NOMO-1 treated with dmso at 0.1 percent for 144 hours (cell line): ENCODE measurements around the gene DESI1.
"Not testable (repeated sequence)": the region's sequence is repeated elsewhere in the genome, so short reads cannot be mapped to it uniquely, and the experiment has no call there.

Experiments
- DNase-seq: peaks from one replicate; lab custom pipeline; 2025; ENCODE audit not compliant: unreplicated experiment; lab: John Stamatoyannopoulos, UW

The DESI1 gene

DNA sequence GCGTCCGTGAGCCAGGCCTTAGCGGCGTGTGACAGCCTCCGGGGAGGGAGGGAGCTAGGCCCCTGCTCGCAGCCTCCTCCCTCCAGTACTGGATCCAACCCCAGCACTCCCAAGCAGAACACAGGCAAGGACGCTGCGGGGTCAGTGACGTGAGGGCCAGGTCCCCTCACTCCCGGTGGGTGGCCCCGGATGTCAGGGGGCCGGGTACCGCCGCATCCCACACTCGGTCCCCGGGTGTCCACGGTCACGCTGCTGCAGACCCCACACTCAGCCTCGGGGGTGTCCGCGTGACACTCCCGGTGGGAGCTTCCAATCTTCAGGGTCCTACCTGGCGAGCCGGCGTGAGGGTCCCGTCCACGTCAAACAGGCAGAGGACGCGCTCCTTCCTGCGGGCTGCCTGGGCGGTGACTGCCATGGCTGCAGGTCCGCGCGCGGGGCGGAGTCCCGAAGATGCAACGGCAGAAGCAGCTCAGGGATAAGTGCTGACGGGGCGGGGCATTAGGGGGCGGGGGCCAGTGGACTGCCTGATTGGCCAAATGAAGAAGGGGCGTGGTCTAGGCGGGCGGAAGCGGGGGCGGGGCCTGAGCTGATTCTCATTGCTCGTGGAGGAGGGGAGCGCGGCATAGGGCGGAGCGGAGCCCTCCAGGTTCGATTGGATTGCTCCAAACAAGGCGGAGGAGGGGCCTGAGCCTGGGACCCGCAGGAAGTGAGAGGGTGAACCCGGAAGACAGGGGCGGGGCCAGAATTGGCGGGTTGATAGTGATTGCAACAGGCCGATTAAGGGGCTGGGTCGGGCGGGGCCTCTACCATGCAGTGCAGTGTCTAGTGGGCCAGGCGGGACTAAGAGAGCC lies 31.2 kb downstream of the DESI1 start, which contains the start of gene PMM1:
Gene PMM1 (minus strand): TSS at position 450 of the 851 bp plus-strand sequence. CDS start 35 bp downstream, at position 415.
- DNase-seq = peak; percentile 97

DNA sequence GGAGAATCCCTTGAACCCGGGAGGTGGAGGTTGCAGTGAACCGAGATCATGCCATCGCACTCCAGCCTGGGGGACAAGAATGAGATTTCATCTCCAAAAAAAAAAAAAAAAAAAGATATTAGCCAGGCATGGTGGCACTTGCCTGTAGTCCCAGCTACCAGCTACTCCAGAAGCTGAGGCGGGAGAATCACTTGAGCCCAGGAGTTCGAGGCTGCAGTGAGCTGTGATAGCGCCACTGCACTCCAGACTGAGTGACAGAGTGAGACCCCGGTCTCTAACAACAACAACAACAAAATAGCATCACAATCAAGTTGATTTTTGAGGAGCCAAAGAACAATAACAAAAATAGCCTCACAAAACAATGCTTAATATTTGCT lies 33.5 kb downstream of the DESI1 start:
- no peak for DNase-seq

DNA sequence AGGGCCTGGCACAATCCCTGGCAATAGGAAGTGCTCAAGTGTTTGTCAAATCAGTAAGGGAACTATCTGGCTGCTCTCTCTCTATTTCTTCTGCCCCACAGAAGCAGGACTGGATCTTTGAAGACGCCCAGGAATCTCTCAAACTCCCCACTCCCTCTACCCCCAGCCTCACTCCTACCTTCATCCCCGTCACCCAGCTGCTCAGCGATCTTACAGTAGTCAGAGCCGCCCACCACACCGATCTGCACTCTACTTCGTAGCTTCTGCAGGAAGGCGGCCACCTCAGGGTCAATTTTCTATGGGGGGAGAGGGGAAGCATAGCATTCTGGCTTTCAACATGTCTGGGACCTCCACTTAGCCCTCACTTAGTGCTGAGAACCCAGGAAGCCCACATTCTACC lies 34.9 kb downstream of the DESI1 start:
- DNase-seq = no peak

DNA sequence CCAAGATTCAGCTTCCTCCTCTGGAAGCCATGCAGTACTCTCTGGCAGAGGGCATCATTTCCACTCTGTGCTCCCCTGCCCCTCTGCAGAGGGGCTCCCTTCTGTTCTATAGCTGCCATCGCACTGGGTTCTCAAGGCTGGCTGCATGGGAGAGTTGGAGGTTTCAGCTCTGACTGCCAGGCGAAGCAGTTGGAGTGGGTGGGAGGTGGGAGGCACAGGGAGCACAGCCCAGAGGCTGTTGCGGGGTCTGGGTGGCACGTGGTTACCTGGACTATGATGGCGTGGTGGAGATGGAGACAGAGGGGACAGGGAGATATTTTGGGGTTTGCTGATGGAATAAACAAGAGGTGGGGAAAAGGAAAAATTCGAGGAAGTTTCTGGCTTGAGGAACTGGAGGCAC lies 36.0 kb downstream of the DESI1 start:
- no peak for DNase-seq

DNA sequence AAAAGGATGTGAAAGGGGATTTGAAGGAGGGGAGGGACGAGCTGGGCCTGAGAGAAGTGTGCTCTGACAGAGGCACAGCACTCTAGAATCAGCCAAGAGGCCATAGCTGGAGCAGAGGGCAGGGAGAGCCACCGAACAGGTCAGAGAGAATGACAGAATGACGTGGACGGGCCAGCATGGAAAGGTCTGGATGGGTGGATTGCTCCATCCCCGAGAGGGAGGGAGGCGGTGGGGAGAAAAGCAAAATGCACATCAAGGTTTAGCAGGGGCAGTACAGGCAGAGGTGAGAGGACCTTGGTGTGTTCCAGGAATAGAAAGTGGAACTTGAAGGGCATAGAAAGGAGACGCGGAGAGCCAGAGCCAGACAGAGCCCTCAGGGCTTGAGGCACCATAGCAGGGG lies 38.1 kb downstream of the DESI1 start:
- no peak for DNase-seq

DNA sequence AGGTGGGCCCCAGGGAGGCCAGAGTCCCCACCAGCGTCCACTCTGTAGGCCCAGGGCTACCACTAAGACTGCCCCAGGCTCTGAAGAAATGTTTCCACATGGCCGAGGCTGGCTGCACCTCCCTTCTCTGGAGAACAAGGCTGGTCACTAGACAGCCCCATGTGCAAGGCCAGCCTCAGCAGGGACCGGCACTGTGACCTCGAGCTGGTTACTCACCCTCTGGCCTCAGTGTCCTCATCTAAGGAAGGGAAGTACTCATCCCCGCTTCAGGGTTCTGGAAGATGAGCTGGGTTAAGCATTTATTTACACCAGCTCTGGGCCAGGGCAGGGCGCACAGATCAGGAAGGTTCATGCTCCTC lies 40.9 kb downstream of the DESI1 start:
- DNase-seq = no peak

DNA sequence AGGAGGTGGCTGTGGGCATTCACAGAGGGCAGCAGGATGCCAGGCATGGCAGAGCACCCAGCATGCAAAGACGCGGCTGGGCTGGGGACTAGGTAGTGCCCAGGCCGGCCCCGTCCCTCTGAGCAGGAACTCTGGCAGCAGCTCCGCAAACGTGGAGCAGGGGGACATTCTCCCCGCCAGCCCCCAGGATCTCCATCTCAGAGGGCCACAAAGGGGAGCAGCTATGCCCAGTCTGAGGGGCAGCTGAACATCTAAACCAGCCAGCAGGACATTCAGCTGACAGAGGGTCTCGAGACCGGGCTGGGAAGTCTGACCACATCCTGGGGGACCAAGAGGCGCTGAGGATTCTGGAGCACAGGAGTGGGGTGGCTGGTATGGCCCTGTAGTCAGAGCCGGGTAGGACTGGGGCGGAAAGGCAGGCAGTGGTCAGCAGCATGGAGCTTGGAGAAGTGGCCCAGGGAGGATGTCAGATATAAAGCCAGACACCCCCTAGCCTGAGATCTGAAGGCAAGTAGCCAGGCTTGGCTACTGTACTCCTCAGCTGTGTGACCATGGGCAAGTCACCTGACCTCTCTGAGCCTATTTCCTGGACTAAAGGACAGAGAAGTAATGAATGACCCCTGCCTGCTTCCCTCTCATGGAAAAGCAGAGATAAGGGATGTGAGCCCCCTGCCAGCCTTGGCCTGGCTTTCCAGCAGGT lies 41.4 kb downstream of the DESI1 start:
- DNase-seq = no peak

DNA sequence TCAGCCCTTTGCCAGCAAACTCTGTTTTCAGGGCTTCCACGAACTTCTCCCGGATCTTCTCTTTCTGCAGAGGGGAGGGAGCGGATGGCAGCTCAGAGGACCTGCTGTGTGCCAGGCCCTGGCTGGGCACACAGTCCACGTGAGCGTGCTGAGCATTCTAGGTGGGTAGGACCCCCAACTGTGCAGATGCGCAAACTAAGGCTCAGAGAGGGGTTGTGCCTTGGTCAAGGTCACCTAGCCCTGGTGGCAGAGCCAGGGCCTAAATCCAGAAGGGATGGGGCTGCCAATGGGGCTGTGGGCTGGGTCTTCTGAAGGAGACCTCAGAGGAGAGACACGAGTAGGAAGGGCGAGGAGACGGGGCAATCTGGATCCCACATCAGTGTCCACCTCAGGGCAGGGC lies 42.0 kb downstream of the DESI1 start:
- no peak for DNase-seq

DNA sequence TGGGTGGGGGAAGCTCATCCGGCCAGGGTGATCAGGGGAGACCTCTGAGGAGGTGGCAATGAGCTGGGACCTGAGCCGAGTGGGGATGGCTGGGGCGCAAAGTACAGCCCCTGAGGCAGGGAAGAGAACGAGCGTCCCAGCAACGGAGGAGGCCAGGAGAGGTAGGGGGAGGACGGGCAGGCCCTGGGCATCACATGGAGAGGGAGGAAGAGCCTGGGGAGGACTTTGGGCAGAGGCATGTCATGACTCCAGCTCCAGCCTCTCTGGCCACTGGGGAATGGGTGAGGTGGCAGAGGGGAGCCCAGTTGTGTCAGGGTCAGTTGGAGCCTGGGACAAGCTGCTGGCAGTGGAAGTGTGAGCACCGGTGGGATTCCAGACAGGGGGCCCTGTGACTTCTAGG lies 42.7 kb downstream of the DESI1 start:
- no peak for DNase-seq

DNA sequence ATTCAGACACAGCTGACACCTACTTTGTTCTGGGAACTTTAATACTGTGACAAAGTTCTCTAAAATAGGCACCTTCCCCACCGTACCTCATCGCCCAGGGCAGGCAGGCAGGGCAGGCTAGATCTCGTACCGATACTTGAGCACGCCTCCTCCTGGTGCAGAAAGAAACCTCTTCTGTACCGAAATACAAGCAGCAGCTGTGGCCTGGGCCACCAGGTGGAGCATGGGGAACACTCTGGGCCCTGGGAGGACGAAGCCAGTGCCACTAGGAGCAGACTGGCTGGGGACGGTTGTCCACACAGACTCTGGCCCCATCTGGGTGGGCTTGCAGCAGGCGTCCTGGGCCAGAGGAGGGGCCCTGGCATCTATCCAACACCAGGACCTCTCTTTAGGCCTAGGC lies 44.0 kb downstream of the DESI1 start:
- DNase-seq = no peak

DNA sequence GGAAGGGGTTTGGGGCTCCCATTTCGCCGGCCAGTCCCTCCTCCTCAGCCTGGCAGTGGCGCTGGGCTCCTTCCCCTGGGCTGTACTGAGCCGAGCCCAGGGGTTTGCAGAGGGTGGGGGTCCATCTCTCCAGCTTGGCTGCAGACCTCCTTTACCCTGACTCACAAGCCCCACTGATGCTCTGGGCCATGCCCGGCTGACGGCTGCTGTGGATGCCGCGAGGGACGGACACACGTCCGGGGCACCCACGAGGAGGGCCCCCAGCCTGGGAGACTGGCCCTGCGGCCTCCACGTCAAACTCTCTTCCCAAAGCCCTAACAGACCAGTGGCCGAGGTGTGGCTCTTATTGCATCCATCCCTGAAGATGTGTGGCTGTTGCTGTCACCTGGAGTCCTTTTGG lies 45.3 kb downstream of the DESI1 start:
- DNase-seq = no peak

DNA sequence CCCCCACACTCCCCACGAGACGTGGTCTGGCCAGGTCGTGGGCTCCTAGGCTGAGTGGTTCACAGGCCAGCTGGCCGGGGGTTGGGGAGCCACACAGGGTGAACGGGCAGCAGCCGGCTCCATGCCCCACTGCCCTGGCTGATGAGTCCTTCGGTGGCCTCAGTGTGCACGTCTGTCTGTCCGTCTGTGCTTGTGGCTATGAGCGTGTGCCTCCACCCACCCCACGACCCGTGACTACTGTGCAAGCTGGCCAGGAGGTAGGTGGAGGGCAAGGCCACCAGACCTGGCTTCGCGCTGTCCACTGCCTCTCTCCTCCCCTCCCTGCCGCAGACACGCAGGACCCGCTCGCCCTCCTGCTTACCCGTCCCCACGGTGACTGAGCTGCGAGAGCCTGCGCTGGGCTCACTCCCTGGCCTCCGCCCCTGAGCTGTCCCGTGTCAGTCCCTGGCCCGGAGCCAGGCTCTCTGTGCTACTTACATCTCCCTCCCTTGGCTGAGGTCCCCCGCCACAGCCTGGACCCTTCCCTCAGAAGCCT lies 45.9 kb downstream of the DESI1 start:
- DNase-seq = no peak

DNA sequence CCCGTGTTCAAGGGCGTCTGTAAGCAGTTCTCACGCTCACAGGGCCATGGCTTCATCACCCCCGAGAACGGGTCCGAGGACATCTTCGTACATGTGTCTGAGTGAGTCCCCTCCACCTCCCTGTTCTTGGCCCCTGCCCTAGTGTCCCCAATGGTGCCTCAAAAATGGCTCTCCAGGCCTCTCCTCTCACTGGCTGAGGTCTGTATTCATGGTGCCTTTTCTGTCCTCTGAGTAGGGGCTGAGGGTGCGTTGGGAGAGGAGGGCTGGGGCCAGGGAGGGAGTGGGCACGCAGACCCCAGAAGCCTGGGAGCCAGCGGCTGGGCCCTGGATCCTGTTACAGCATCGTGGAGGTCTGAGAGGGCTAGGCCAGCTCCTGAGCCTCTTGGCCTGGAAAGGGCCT lies 47.2 kb downstream of the DESI1 start:
- DNase-seq = no peak

DNA sequence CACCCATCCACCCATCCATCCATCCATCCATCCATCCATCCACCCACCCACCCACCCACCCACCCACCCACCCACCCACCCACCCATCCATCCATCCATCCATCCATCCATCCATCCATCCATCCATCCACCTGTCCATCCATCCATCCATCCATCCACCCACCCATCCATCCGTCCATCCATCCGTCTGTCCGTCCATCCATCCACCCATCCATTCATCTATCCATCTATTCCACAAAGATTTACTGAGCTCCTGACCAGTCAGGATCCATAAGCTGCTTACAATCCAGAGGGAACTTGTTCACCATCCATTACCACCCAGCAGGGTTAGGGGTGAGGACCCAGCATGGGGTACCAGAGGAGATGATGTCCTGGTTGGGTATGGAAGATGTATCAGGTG lies 48.5 kb downstream of the DESI1 start:
- not testable (repeated sequence) for DNase-seq

DNA sequence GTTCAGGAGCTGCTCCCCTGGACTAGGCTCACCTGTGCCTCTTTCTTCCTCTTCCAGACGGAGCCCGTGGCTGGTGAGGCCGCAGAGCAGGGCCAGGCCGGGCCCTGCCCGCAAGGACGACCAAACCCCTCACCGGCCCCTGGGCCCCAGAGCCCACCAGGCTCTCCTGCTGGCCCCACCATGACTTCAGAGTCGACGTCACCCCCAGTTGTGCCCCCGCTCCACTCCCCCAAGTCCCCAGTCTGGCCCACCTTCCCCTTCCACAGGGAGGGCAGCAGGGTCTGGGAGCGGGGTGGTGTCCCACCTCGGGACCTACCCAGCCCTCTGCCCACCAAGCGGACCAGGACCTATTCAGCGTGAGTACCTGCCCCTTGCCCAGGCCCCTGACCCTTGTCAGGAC lies 49.1 kb downstream of the DESI1 start:
- DNase-seq = no peak

DNA sequence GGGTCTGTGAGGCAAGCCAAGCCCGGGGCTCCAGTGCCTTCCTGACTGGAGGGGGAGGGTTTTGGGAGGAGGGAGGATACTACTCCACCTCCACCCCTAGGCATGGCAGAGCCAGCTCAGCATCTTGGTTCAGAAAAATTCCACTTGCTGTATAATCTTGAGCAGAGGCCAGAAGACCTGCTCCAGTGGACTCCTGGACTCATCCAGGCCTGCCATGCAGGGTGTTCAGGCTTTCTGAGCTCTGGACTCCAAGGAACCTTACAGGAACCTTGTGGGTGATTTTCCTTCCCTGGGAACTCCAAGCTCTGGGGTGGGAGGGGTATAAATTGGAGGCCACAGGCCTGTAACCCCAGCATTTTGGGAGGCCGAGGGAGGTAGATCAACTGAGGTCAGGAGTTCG lies 50.6 kb downstream of the DESI1 start:
- DNase-seq = no peak

DNA sequence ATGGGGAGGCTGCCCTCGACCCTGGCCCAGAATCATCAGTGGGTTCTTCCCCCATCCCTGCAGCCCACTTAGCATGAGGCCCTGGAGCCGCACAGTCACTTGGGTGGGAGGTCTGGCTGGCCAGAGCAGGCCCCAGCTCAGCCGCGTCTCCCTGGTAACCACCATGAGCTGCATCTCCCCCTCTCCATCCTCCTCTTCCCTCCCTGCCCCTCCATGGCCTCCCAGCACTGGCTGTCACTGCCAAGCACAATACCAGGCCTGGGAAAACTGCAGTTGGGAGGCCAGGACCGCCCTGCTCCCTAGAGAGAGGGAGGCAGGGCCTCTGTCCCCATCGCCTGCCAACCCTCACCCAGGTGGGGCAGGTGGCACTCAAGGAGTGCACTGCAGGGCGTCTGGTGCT lies 52.0 kb downstream of the DESI1 start:
- no peak for DNase-seq

DNA sequence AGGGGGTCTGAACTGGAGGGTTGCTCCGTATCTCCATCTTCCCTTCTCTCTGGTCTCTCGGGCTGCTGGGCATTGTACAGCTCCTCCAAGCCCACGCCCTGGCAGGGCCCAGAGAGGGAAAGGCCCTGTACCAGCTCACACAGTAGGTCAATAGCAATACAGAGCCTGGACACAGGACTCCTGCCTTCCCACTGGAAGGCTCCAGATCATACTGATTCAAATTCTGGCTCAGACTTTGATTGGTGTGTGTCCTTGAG lies 53.4 kb downstream of the DESI1 start:
- no peak for DNase-seq

DNA sequence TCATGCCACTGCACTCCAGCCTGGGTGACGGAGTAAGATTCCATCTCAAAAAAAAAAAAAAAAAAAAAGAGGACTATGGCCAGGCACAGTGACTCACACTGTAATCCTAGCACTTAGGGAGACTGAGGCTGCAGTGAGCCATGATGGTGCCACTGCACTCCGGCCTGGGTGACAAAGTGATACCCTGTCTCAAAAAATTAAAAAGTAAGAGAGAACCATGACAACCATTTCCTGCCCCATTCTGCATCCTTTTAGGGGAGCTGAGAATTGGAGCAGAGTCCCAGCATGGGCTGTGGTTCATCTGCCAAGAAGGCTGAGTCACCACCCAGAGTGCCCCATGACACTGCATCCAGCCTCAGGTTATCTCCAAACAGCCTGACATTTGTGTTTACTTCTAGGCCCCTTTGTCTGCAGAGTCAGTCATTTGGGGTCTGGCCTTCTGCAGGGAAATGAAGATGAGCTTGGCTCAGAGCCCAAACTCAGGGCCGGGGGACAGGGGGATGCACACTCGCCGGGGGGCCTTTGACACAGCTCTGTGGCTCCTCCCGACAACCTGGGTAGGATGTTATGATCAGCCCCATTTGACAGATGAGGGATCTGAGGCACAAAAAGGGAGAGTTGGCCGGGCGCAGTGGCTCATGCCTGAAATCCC lies 55.3 kb downstream of the DESI1 start:
- DNase-seq = no peak

DNA sequence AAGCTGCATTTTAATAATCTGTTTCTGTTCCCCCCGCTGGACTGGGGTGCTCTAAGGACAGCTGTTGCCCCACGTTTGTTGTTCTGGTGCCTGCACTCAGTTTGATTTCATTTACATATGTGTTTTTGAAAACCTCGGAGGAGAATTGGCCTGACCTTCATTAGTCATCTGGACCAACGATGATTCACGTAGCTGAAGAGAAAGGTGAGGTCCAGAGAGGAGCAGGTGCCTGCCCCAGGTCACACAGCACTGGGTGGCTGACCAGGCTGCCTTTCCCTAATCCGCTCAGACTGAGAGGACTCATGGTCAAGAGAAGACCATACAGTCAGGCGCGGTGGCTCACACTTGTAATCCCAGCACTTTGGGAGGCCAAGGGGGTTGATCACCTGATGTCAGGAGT lies 56.3 kb downstream of the DESI1 start:
- DNase-seq = no peak

DNA sequence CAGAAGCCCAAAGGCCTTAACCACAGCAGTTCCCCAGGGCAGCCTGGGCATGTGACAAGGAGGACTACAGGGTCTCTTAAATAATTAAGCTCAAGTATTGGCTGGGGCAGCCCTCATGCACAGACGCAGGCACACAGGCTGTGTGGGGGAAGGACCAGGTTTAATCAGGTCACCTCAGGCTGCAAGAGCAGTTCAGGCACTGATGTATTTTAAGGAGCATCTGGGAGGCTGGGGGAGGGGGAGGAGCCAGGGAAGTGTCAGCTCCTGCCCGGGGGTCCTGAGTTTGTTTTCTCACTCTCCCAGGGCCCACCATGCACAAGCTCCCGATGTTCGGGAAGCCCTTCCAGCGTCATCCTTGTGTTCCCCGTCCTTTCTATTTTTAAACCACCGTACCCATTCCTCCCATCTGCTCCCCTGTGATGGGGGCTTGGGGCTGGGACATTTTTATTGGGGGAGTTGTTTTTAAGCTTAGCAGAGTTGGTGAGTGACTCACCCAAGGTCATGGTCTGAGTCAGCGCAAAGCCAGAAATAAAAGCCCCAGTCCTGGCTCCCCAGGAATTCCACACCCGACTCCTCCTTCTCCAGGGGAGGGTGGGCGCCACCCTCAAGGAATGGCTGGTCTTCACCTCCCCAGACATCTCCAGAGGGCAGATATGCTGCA lies 57.7 kb downstream of the DESI1 start:
- DNase-seq = no peak

DNA sequence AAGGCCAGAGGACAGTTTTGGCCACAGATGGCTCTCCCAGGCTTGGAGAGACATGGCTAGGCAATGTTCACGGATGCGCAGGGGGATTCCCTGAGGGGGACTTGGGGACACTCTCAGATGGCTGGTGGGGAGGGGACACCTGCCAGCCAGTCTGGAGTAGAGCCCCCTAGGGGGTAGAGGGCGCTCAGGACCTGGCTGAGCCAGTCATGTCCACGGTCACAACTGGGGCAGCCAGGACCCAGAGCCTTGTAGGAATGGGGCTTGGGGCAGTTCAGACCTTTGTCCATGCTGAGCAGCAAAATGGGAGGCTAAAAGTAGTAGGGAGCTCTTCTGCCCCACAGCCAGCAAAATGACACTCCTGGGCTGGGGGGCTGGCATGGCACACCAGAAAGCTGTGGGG lies 58.4 kb downstream of the DESI1 start:
- DNase-seq = no peak
